T-cell (primary cell): ENCODE measurements around the gene PCDHGA4. TPM values are rescaled to one million over a fixed set of nuclear protein-coding genes. Genes with fewer than 3 reads are reported as not detected.
A peak's percentile ranks its signal among the peaks of the same experiment; 100 is the strongest.

Source experiments
- ATAC-seq, 4 experiments: fragments of 200-7000 bp in 3 of 4; fragments of 150-1000 bp in 1 of 4; cut with Tn5 transposase; replicated peaks in 1 of 4; 1 replicate in 3 of 4; 2 replicates in 1 of 4; pipeline ENCODE4 v1.10.0; 2021; ENCODE audit warnings: moderate library complexity in 3 of 4, mild to moderate bottlenecking in 2 of 4, moderate number of reproducible peaks in 1 of 4
- CTCF ChIA-PET, 2 donors: fragments of 300-600 bp; sonication (Branson Sonifier 250); formaldehyde crosslinking; loops; one replicate each; lab custom pipeline; 2022; ENCODE audit warnings: antibody characterized with exemption in 2 of 2; lab: Charles Lee
- POLR2A ChIA-PET, 2 donors: fragments of 300-600 bp; sonication (Branson Sonifier 250); formaldehyde crosslinking; loops; one replicate each; lab custom pipeline; 2022; ENCODE audit warnings: antibody characterized with exemption in 2 of 2; lab: Charles Lee
- DNase-seq, 35 experiments: peaks; one replicate each; pipeline versions ENCODE4 v3.0.0 to v3.0.0-alpha.2; 2013 to 2023
- H3K27ac ChIP-seq: one replicate; pipeline ENCODE4 v1.5.1; 2013; ENCODE audit warnings: low read length
- H3K27me3 ChIP-seq, 2 experiments: replicated peaks in 1 of 2; 1 replicate in 1 of 2; 2 replicates in 1 of 2; pipeline versions ENCODE4 v1.6.1 to v1.7.0; 2013; ENCODE audit warnings: low read length in 1 of 2, mixed read lengths in 1 of 2; ENCODE audit not compliant: control insufficient read depth in 2 of 2, insufficient read depth in 2 of 2; ENCODE audit errors: extremely low read depth in 1 of 2
- H3K36me3 ChIP-seq, 2 donors: 1 replicate in 1 of 2; 2 replicates in 1 of 2; pipeline versions ENCODE4 v1.6.1 to v1.7.0; 2013; ENCODE audit warnings: low read length in 1 of 2; ENCODE audit not compliant: control insufficient read depth in 2 of 2, insufficient read depth in 1 of 2; ENCODE audit errors: extremely low read depth in 1 of 2
- H3K4me1 ChIP-seq, 2 experiments: 1 replicate in 1 of 2; 2 replicates in 1 of 2; pipeline versions ENCODE4 v1.6.1 to v1.7.0; 2013; ENCODE audit warnings: low read length in 2 of 2, mixed read lengths in 1 of 2; ENCODE audit not compliant: insufficient read depth in 2 of 2, control insufficient read depth in 1 of 2; ENCODE audit errors: extremely low read depth in 1 of 2
- H3K4me3 ChIP-seq, 2 donors: 1 replicate in 1 of 2; 2 replicates in 1 of 2; pipeline versions ENCODE4 v1.5.1 to v1.7.0; 2013; ENCODE audit warnings: mild to moderate bottlenecking in 2 of 2, low read length in 1 of 2, moderate library complexity in 1 of 2; ENCODE audit not compliant: control insufficient read depth in 1 of 2; ENCODE audit errors: extremely low read depth in 1 of 2
- H3K9me3 ChIP-seq: 2 replicates; pipeline ENCODE4 v1.7.0; 2013
- H3K27ac Mint-ChIP-seq, 2 donors: one replicate each; pipeline ENCODE4 v1.8.0; 2020 to 2021; ENCODE audit warnings: mild to moderate bottlenecking in 2 of 2, mixed read lengths in 2 of 2
- H3K27me3 Mint-ChIP-seq, 2 donors: one replicate each; pipeline ENCODE4 v1.8.0; 2021 to 2022; ENCODE audit warnings: mixed read lengths in 2 of 2
- H3K36me3 Mint-ChIP-seq: one replicate; pipeline ENCODE4 v1.8.0; 2021; ENCODE audit warnings: mixed read lengths
- H3K4me1 Mint-ChIP-seq, 3 donors: one replicate each; pipeline ENCODE4 v1.8.0; 2020 to 2022; ENCODE audit warnings: mixed read lengths in 3 of 3, mild to moderate bottlenecking in 1 of 3
- H3K4me3 Mint-ChIP-seq, 3 donors: one replicate each; pipeline ENCODE4 v1.8.0; 2020 to 2022; ENCODE audit warnings: mild to moderate bottlenecking in 3 of 3, mixed read lengths in 3 of 3, moderate library complexity in 3 of 3
- H3K9me3 Mint-ChIP-seq, 3 donors: one replicate each; pipeline ENCODE4 v1.8.0; 2020 to 2022; ENCODE audit warnings: mixed read lengths in 3 of 3
- WGBS: methylation state at CpG from one replicate; pipeline ENCODE4 v1.1.5; 2013; ENCODE audit warnings: missing lambda C conversion rate; ENCODE audit not compliant: insufficient coverage; 5-methylcytosine and 5-hydroxymethylcytosine counted together
- total RNA-seq, 35 experiments: library from RNA in 6 of 35; stranded (reverse) in 6 of 35; fragments of 120-200 nt in 1 of 35; gene quantifications; one replicate each; pipeline versions ENCODE4 v1.2.1 to v1.2.4 and lab custom pipeline; 2013 to 2026

PCDHGA4 gene
- total RNA-seq, 5 donors from 2014 or later (not counting 1 experiment from before 2014, with no cell fraction given), result 0.18 to 0.37 (median 0.28) TPM; not detected in 1

DNA sequence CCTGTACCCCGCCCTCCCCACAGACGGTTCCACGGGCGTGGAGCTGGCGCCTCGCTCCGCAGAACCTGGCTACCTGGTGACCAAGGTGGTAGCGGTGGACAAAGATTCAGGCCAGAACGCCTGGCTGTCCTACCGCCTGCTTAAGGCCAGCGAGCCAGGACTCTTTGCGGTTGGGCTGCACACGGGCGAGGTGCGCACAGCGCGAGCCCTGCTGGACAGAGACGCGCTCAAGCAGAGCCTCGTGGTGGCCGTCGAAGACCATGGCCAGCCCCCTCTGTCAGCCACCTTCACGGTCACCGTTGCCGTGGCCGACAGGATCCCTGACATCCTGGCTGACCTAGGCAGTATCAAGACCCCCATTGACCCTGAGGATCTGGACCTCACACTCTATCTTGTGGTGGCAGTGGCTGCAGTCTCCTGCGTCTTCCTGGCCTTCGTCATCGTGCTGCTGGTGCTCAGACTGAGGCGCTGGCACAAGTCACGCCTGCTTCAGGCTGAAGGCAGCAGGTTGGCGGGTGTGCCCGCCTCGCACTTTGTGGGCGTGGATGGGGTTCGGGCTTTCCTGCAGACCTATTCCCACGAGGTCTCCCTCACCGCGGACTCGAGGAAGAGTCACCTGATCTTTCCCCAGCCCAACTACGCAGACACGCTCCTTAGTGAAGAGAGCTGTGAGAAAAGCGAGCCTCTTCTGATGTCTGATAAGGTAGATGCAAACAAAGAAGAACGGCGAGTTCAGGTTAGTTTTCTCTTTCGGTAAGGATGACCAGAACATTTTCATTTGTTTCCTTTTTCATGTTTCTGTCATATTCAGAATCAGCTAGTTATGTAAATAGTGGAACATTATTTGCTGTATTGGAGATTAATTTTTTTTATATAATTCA is 11.4 kb downstream of the PCDHGA4 start:
- no peak for DNase-seq
- ChIA-PET POLR2A (no interaction called here), CTCF (no interaction called here)
- peaks cover 38 to 53% of the 10 kb centered on the region in 2 experiments for H3K27me3 ChIP-seq
- no peak for ATAC-seq
- H3K4me3 ChIP-seq, result peak overlapping the region in 1 of 2 donors; percentile 32
- WGBS, result 52% methylated on average over 42 of the region's 46 CpGs
- H3K27ac ChIP-seq, result no peak overlapping the region
- Mint-ChIP-seq H3K4me1 (peaks cover 7 to 8% (median 7%) of the 10 kb centered on the region in 3 donors), H3K36me3 (peaks cover 12% of the 10 kb centered on the region), H3K9me3 (peaks cover 13 to 33% (median 28%) of the 10 kb centered on the region in 3 donors), H3K4me3 (no peak overlapping the region), H3K27ac (no peak overlapping the region), H3K27me3 (peaks cover 66 to 83% of the 10 kb centered on the region in 2 donors)
- H3K9me3 ChIP-seq, result peaks cover 11% of the 10 kb centered on the region
- H3K4me1 ChIP-seq, result peaks cover 0 to 4% of the 10 kb centered on the region in 2 experiments
- H3K36me3 ChIP-seq, result peaks cover 0 to 8% of the 10 kb centered on the region in 2 donors

DNA sequence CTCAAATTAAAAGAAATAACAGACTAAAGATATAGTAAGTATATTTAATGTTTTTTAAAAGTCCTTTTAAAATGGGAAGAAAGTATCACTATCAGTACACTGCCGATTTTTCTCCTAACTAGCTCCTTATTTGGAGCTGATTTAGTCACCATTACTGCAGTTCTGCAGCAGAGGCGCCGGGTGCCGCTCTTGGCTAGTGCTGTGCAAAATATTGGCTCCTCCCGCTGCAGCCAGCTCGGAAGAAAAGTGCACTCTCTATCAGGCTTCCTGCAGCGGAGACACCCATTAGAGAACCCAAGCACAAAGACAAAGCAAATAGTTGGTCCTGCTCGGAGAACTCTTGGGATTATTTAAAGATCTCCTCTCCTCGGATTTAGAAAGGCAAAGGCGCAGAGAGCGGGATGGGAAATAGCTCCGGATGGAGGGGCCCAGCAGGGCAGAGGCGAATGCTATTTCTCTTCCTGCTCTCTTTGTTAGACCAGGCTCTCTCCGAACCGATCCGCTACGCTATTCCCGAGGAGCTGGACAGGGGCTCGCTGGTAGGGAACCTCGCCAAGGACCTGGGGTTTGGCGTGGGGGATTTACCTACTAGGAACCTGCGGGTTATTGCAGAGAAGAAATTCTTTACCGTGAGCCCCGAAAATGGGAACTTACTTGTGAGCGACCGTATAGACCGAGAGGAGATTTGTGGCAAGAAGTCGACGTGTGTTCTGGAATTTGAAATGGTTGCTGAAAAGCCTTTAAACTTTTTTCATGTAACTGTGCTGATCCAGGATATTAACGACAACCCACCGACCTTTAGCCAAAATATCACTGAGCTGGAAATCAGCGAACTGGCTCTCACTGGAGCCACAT is 15.4 kb downstream of the PCDHGA4 start, which contains the start of gene PCDHGB3:
PCDHGB3 (plus strand) TSS at position 249 of the 855 bp plus-strand sequence; CDS start at position 402, 153 bp downstream.
- POLR2A ChIA-PET, result interaction anchor here in 1 of 2 donors (0.7 to 1.0 kb wide), 2 partner anchors 10 to 16 kb away, joined by 3 read pairs; partner anchors contain the start of gene PCDHGA4
- peaks cover 56 to 84% of the 10 kb centered on the region in 2 donors for H3K27me3 Mint-ChIP-seq
- peak within 1 kb of the TSS; percentile 66 to 80 (median 77) for H3K4me3 Mint-ChIP-seq

GRCh38 chr5:141371572-141372475 is 17.0 kb downstream of the PCDHGA4 start:
- H3K9me3 Mint-ChIP-seq, result peaks cover 5 to 25% (median 20%) of the 10 kb centered on the region in 3 donors
- peaks cover 9% of the 10 kb centered on the region for H3K9me3 ChIP-seq
- ChIA-PET POLR2A (no interaction called here), CTCF (interaction anchor here (2.1 to 2.5 kb wide), 4 partner anchors 152 to 196 kb away, joined by 7 to 19 read pairs (median 11); no protein-coding TSS in a partner anchor)
- no peak overlapping the region for H3K27ac Mint-ChIP-seq
- H3K27me3 Mint-ChIP-seq, result peaks cover 51 to 80% of the 10 kb centered on the region in 2 donors
- H3K27me3 ChIP-seq, result peaks cover 22 to 61% of the 10 kb centered on the region in 2 experiments
- WGBS, result 49% methylated on average over 69 of the region's 69 CpGs
- peaks cover 0 to 7% of the 10 kb centered on the region in 2 experiments for H3K4me1 ChIP-seq
- H3K36me3 ChIP-seq, result peaks cover 0 to 4% of the 10 kb centered on the region in 2 donors
- no peak overlapping the region for H3K27ac ChIP-seq
- H3K4me1 Mint-ChIP-seq, result peaks cover 7 to 9% (median 8%) of the 10 kb centered on the region in 3 donors
- no peak for DNase-seq
- peaks cover 6% of the 10 kb centered on the region for H3K36me3 Mint-ChIP-seq
- no peak overlapping the region for H3K4me3 Mint-ChIP-seq
- H3K4me3 ChIP-seq, result peak overlapping the region in 1 of 2 donors; percentile 27
- ATAC-seq, result no peak

More for the DNA sequence above, 15.4 kb downstream of the PCDHGA4 start, which contains the start of gene PCDHGB3:
- DNase-seq (peak in 19 of 35 experiments; percentile 6 to 51 (median 25)), ATAC-seq (peak in 3 of 4 experiments; percentile 52 to 85 (median 82))
- 23% methylated on average over 27 of the region's 32 CpGs for WGBS
- Histone ChIP-seq H3K4me3 (peak within 1 kb of the TSS; percentile 12 to 58), H3K4me1 (peaks cover 0 to 7% of the 10 kb centered on the region in 2 experiments), H3K36me3 (peaks cover 0 to 4% of the 10 kb centered on the region in 2 donors), H3K27me3 (peaks cover 32 to 61% of the 10 kb centered on the region in 2 experiments), H3K27ac (no peak within 1 kb of the TSS), H3K9me3 (peaks cover 11% of the 10 kb centered on the region)
- H3K9me3 Mint-ChIP-seq, result peaks cover 5 to 24% (median 22%) of the 10 kb centered on the region in 3 donors
- peaks cover 8% of the 10 kb centered on the region for H3K36me3 Mint-ChIP-seq
- CTCF ChIA-PET, result interaction anchor here (0.7 to 2.5 kb wide), 16 partner anchors 11 to 1253 kb away, joined by 3 to 19 read pairs (median 4); partner anchors contain the start of genes PCDHGA1 (in 2 of the 2), PCDHGA10 (in 1 of the 2) and TAF7 (in 1 of the 2)
- H3K4me1 Mint-ChIP-seq, result peaks cover 7 to 9% (median 8%) of the 10 kb centered on the region in 3 donors
- H3K27ac Mint-ChIP-seq, result no peak within 1 kb of the TSS

DNA sequence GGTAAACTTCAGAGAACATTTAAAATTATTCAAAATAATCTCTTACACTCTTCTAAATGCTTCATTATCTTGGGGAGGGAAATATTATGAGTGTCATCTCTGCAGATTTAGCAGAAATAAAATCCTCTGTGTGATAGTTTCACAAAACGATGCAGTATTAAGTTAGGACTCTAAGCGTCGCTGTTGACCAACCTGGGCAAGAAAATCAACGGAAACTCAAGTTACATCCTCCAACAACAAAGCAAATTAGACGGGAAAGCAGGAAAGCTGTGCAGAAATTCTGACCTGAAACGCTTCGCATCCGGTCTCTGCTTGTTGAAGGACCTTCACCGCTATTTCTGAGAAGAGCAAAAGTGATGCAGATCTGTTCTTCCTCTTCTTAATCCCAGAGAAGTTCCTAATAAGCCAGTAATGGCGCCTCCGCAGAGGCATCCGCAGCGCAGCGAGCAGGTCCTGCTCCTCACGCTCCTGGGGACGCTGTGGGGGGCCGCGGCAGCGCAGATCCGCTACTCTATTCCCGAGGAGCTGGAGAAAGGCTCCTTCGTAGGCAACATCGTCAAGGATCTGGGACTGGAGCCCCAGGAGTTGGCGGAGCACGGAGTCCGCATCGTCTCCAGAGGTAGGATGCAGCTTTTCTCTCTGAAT is 19.0 kb downstream of the PCDHGA4 start, which contains the start of gene PCDHGA6:
PCDHGA6 (plus strand) TSS at position 219 of the 645 bp plus-strand sequence; CDS start at position 412, 193 bp downstream.
- 50% methylated on average over 24 of the region's 27 CpGs for WGBS
- ChIA-PET POLR2A (no interaction called here), CTCF (interaction anchor here in 1 of 2 donors (0.8 kb wide), 1 partner anchor 56 kb away, joined by 3 read pairs; no protein-coding TSS in a partner anchor)
- H3K27me3 Mint-ChIP-seq, result peaks cover 47 to 67% of the 10 kb centered on the region in 2 donors
- peaks cover 7 to 9% (median 8%) of the 10 kb centered on the region in 3 donors for H3K4me1 Mint-ChIP-seq
- H3K27ac Mint-ChIP-seq, result no peak within 1 kb of the TSS
- Histone ChIP-seq H3K27ac (no peak within 1 kb of the TSS), H3K36me3 (peaks cover 0 to 4% of the 10 kb centered on the region in 2 donors), H3K9me3 (peaks cover 11% of the 10 kb centered on the region), H3K4me3 (peak within 1 kb of the TSS in 1 of 2 donors; percentile 55), H3K4me1 (peaks cover 0 to 7% of the 10 kb centered on the region in 2 experiments), H3K27me3 (peaks cover 19 to 65% of the 10 kb centered on the region in 2 experiments)
- peaks cover 5 to 27% (median 23%) of the 10 kb centered on the region in 3 donors for H3K9me3 Mint-ChIP-seq
- peak within 1 kb of the TSS; percentile 25 to 42 (median 32) for H3K4me3 Mint-ChIP-seq
- ATAC-seq (no peak), DNase-seq (peak in 1 of 35 experiments; percentile 20)
- H3K36me3 Mint-ChIP-seq, result peaks cover 7% of the 10 kb centered on the region

DNA sequence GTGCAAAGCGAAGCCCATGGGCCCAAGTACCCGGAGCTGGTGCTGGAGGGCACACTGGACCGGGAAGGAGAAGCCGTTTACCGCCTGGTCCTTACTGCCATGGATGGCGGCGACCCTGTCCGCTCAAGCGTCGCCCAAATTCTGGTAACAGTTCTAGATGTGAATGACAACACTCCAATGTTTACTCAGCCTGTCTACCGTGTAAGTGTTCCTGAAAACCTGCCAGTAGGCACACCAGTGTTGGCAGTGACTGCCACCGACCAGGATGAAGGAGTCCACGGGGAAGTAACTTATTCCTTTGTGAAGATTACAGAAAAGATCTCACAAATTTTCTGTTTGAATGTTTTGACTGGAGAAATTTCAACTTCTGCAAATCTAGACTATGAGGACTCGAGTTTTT is 19.8 kb downstream of the PCDHGA4 start:
- Mint-ChIP-seq H3K27ac (no peak overlapping the region), H3K36me3 (peaks cover 9% of the 10 kb centered on the region), H3K4me3 (no peak overlapping the region), H3K4me1 (peaks cover 7 to 8% (median 8%) of the 10 kb centered on the region in 3 donors), H3K27me3 (peaks cover 50 to 67% of the 10 kb centered on the region in 2 donors), H3K9me3 (peaks cover 5 to 29% (median 29%) of the 10 kb centered on the region in 3 donors)
- ChIA-PET CTCF (interaction anchor here in 1 of 2 donors (0.8 to 1.0 kb wide), 2 partner anchors 46 to 57 kb away, joined by 3 read pairs; no protein-coding TSS in a partner anchor), POLR2A (no interaction called here)
- peaks cover 16 to 62% of the 10 kb centered on the region in 2 experiments for H3K27me3 ChIP-seq
- 61% methylated on average over 14 of the region's 14 CpGs for WGBS
- peaks cover 0 to 4% of the 10 kb centered on the region in 2 donors for H3K36me3 ChIP-seq
- peaks cover 11% of the 10 kb centered on the region for H3K9me3 ChIP-seq
- DNase-seq, result no peak
- peak overlapping the region in 1 of 2 donors; percentile 55 for H3K4me3 ChIP-seq
- H3K27ac ChIP-seq, result no peak overlapping the region
- peaks cover 0 to 7% of the 10 kb centered on the region in 2 experiments for H3K4me1 ChIP-seq
- ATAC-seq, result no peak
